Spleen (tissue), 7 donors: Measurements from ENCODE around the gene TEX36.

Experiments
- POLR2A ChIP-seq, 3 donors: fragments of 450-650 bp; IDR thresholded peaks; one replicate each; pipeline ENCODE4 v1.5.1; 2017; ENCODE audit warnings: antibody characterized with exemption in 3 of 3, mild to moderate bottlenecking in 1 of 3
- TF ChIP-seq, protein P1 (sequence below), 11 experiments: fragments of 200-600 bp in 7 of 11; fragments of 450-650 bp in 4 of 11; sonication (generic) in 4 of 11; IDR thresholded peaks in 8 of 11; conservative IDR thresholded peaks in 3 of 11; 1 replicate in 7 of 11; 2 replicates in 4 of 11; pipeline versions ENCODE4 v1.4.0 to v1.8.0; 2016 to 2021; ENCODE audit warnings: antibody characterized with exemption in 11 of 11, inconsistent platforms in 4 of 11, mild to moderate bottlenecking in 1 of 11
- donor health status: DM: no; HTN: no; CAD: no; lungs with moderate emphysema.
- donor health status: DM: no; HTN: no; CAD: no.
- donor health status: DM: no; HTN: no; CAD: no.

DNA sequence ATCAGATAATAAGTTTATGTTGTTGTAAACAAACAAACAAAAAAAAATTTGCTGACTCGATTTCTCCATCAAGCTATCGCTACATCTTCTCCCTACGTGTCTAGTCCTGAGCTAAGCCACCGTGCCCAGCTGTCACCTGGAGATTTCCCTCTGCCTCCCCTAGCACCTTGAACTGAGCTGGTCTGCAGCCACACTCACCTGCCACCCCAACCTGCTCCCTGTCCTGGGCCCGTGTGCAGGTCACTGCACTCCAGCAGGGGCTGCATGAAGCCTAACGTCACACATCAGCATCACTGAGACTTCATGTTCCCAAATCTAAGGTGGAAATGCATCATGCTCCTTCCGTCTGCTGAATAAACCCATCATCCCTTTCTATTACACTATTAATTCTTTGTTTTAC lies 44.4 kb downstream of the TEX36 start:
- TF ChIP-seq, protein P1, sequence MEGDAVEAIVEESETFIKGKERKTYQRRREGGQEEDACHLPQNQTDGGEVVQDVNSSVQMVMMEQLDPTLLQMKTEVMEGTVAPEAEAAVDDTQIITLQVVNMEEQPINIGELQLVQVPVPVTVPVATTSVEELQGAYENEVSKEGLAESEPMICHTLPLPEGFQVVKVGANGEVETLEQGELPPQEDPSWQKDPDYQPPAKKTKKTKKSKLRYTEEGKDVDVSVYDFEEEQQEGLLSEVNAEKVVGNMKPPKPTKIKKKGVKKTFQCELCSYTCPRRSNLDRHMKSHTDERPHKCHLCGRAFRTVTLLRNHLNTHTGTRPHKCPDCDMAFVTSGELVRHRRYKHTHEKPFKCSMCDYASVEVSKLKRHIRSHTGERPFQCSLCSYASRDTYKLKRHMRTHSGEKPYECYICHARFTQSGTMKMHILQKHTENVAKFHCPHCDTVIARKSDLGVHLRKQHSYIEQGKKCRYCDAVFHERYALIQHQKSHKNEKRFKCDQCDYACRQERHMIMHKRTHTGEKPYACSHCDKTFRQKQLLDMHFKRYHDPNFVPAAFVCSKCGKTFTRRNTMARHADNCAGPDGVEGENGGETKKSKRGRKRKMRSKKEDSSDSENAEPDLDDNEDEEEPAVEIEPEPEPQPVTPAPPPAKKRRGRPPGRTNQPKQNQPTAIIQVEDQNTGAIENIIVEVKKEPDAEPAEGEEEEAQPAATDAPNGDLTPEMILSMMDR (IDR thresholded peaks at IDR 0.05 in 8 of 11, conservative IDR thresholded peaks at IDR 0.05 in 3 of 11), result no peak
- no peak for TF ChIP-seq POLR2A (IDR thresholded peaks at IDR 0.05)
